Mesenchymal stem cell (in vitro differentiated cells and primary cell): ENCODE results near the gene ZNF608.

ENCODE experiments used
- DNase-seq: peaks from one replicate; pipeline ENCODE4 v3.0.0-alpha.2; 2013
- H2AFZ ChIP-seq: one replicate; pipeline ENCODE4 v1.6.1; 2013; ENCODE audit warnings: low read depth, mild to moderate bottlenecking, control low read depth, inconsistent platforms, low read length, moderate library complexity
- H2AK5ac ChIP-seq: 2 replicates; pipeline ENCODE4 v1.6.1; 2013; ENCODE audit warnings: low read length, moderate library complexity, mild to moderate bottlenecking, inconsistent platforms; ENCODE audit not compliant: severe bottlenecking
- H2BK120ac ChIP-seq: one replicate; pipeline ENCODE4 v1.6.1; 2013; ENCODE audit warnings: low read depth, mild to moderate bottlenecking, inconsistent platforms, low read length, moderate library complexity
- H2BK12ac ChIP-seq, 2 experiments: one replicate each; pipeline ENCODE4 v1.6.1; 2013; ENCODE audit warnings: inconsistent platforms in 2 of 2, low read length in 2 of 2, mild to moderate bottlenecking in 2 of 2, moderate library complexity in 2 of 2, control low read depth in 1 of 2
- H2BK15ac ChIP-seq: one replicate; pipeline ENCODE4 v1.6.1; 2013; ENCODE audit warnings: mild to moderate bottlenecking, low read depth, inconsistent platforms; ENCODE audit not compliant: poor library complexity, severe bottlenecking
- H2BK5ac ChIP-seq: 2 replicates; pipeline ENCODE4 v1.6.1; 2013; ENCODE audit warnings: low read depth, mild to moderate bottlenecking, low read length, control low read depth, inconsistent platforms; ENCODE audit not compliant: poor library complexity, severe bottlenecking
- H3K14ac ChIP-seq, 2 experiments: one replicate each; pipeline ENCODE4 v1.6.1; 2013; ENCODE audit warnings: inconsistent platforms in 2 of 2, low read length in 2 of 2, control low read depth in 1 of 2, mild to moderate bottlenecking in 1 of 2, moderate library complexity in 1 of 2
- H3K18ac ChIP-seq, 2 experiments: one replicate each; pipeline ENCODE4 v1.6.1; 2013; ENCODE audit warnings: inconsistent platforms in 2 of 2, low read length in 2 of 2, control low read depth in 1 of 2, low read depth in 1 of 2, mild to moderate bottlenecking in 1 of 2
- H3K23ac ChIP-seq, 2 experiments: one replicate each; pipeline ENCODE4 v1.6.1; 2013; ENCODE audit warnings: inconsistent platforms in 2 of 2, low read length in 2 of 2, mild to moderate bottlenecking in 2 of 2, moderate library complexity in 2 of 2, control low read depth in 1 of 2
- H3K27ac ChIP-seq: 2 replicates; pipeline ENCODE4 v1.5.1; 2013; ENCODE audit warnings: mild to moderate bottlenecking, moderate library complexity, low read length, control low read depth, inconsistent platforms; ENCODE audit not compliant: poor library complexity, severe bottlenecking
- H3K27me3 ChIP-seq, 2 experiments: 2 replicates each; pipeline versions ENCODE4 v1.6.1 to v1.7.0; 2013; ENCODE audit warnings: low read length in 2 of 2, mild to moderate bottlenecking in 2 of 2, moderate library complexity in 2 of 2, control low read depth in 1 of 2, inconsistent platforms in 1 of 2; ENCODE audit not compliant: control insufficient read depth in 1 of 2, insufficient read depth in 1 of 2
- H3K36me3 ChIP-seq, 2 experiments: 2 replicates each; pipeline versions ENCODE4 v1.6.1 to v1.7.0; 2013; ENCODE audit warnings: low read length in 2 of 2, control low read depth in 1 of 2, inconsistent platforms in 1 of 2, low read depth in 1 of 2, mild to moderate bottlenecking in 1 of 2; ENCODE audit not compliant: insufficient read depth in 2 of 2, control insufficient read depth in 1 of 2
- H3K4ac ChIP-seq, 2 experiments: one replicate each; pipeline ENCODE4 v1.6.1; 2013; ENCODE audit warnings: inconsistent platforms in 2 of 2, low read length in 2 of 2, mild to moderate bottlenecking in 2 of 2, moderate library complexity in 2 of 2, control low read depth in 1 of 2, low read depth in 1 of 2
- H3K4me1 ChIP-seq: 2 replicates; pipeline ENCODE4 v1.6.1; 2013; ENCODE audit warnings: low read depth, low read length, control low read depth; ENCODE audit not compliant: control insufficient read depth, insufficient read depth
- H3K4me2 ChIP-seq: 2 replicates; pipeline ENCODE4 v1.6.1; 2013; ENCODE audit warnings: low read length, mild to moderate bottlenecking, inconsistent platforms; ENCODE audit not compliant: poor library complexity, severe bottlenecking
- H3K4me3 ChIP-seq, 2 experiments: 2 replicates each; pipeline versions ENCODE4 v1.5.1 to v1.7.0; 2013; ENCODE audit warnings: low read length in 2 of 2, mild to moderate bottlenecking in 2 of 2, control low read depth in 1 of 2, low read depth in 1 of 2; ENCODE audit not compliant: insufficient read depth in 1 of 2
- H3K79me1 ChIP-seq: replicated peaks from 2 replicates; pipeline ENCODE4 v1.6.1; 2013; ENCODE audit warnings: mild to moderate bottlenecking, control low read depth, low read length, inconsistent platforms; ENCODE audit not compliant: poor library complexity, severe bottlenecking
- H3K9ac ChIP-seq: 2 replicates; pipeline ENCODE4 v1.7.0; 2013; ENCODE audit warnings: mild to moderate bottlenecking, low read length, moderate library complexity
- H3K9me3 ChIP-seq: 2 replicates; pipeline ENCODE4 v1.7.0; 2013; ENCODE audit warnings: mild to moderate bottlenecking, low read length; ENCODE audit not compliant: control insufficient read depth
- H4K8ac ChIP-seq: one replicate; pipeline ENCODE4 v1.6.1; 2013; ENCODE audit warnings: inconsistent platforms, mild to moderate bottlenecking, low read length, moderate library complexity
- H4K91ac ChIP-seq: one replicate; pipeline ENCODE4 v1.6.1; 2013; ENCODE audit warnings: mild to moderate bottlenecking, low read length, inconsistent platforms
- WGBS: methylation state at CpG from one replicate; pipeline ENCODE4 v1.1.7; 2013; ENCODE audit warnings: mixed read lengths; 5-methylcytosine and 5-hydroxymethylcytosine counted together

Gene ZNF608

DNA sequence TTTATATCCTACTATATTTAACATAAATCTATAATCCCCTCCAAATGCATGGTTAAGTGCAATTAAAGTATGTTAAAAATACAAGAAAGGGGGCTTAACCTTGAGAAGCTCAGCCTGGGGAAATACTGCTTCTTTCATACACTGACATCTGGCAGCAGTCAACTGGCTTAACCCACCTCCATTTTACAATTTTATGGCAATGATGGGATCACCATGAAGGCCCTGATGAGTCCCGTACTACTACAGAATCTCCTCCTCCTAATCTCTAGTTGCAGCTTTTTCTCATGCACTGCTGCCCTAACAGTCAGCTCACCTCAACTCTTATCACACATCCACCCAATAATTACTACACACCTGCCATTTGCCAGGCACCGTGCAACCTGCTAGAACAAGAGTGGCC is 40.9 kb downstream of the ZNF608 start:
- Histone ChIP-seq H2BK12ac (no peak overlapping the region), H3K4me2 (no peak overlapping the region), H3K36me3 (no peaks in the 10 kb centered on the region), H3K23ac (no peak overlapping the region), H2BK5ac (no peak overlapping the region), H3K27ac (no peak overlapping the region), H3K9ac (no peak overlapping the region), H3K27me3 (peaks cover 0 to 5% of the 10 kb centered on the region in 2 experiments), H3K4ac (peak overlapping the region in 1 of 2 experiments; percentile 62), H2BK15ac (peak overlapping the region; percentile 8), H2AFZ (no peak overlapping the region), H3K4me1 (peaks cover 19% of the 10 kb centered on the region), H2BK120ac (no peak overlapping the region), H3K4me3 (no peak overlapping the region), H3K9me3 (no peaks in the 10 kb centered on the region), H3K18ac (no peak overlapping the region), H4K8ac (no peak overlapping the region), H3K79me1 (peaks cover 13% of the 10 kb centered on the region), H4K91ac (no peak overlapping the region), H2AK5ac (no peak overlapping the region), H3K14ac (no peak overlapping the region)
- 97% methylated on average over 2 of the region's 2 CpGs for WGBS
- DNase-seq = no peak

DNA sequence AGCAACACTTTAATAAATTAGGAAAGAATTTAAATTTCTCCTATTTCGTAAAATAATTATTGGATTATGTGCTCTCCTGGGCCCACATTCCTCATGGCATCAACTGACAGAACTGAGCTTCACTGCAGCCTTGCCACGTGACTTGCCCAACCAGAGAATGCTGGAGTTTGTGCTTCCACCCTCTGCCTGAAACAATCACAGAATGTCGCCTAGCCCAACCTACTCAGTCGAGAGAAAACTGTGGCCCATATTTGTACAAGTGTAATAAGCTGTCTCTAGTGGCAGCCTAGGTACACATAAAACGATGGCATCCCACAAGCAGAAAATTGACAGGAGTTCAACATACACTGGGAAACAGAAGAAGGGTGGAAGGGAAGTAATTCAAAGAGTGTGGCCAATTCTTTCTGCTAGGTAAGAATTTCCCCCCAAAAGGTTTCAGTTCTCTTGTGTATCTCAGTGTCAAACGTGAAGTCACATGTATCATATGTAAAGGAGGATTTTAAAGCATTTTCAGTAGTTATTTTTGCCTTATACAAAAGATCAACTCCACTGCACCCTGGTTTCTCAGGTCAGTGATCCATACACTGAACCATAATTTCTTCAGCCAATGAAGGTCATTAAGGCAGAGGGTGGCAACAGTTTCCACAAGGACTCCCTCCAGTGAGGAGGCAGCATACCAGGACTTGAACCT is 41.7 kb downstream of the ZNF608 start:
- peak overlapping the region in 1 of 2 experiments; percentile 74 for H3K14ac ChIP-seq
- DNase-seq = no peak
- H3K23ac ChIP-seq = no peak overlapping the region
- no peak overlapping the region for H3K27ac ChIP-seq
- H3K79me1 ChIP-seq = peaks cover 15% of the 10 kb centered on the region
- H3K4me2 ChIP-seq = no peak overlapping the region
- peak overlapping the region in 1 of 2 experiments; percentile 67 for H3K18ac ChIP-seq
- H3K9ac ChIP-seq = no peak overlapping the region
- H2BK5ac ChIP-seq = no peak overlapping the region
- no peak overlapping the region for H4K91ac ChIP-seq
- no peak overlapping the region for H2BK15ac ChIP-seq
- H3K36me3 ChIP-seq = no peaks in the 10 kb centered on the region
- no peak overlapping the region for H3K4ac ChIP-seq
- H2AK5ac ChIP-seq = no peak overlapping the region
- no peaks in the 10 kb centered on the region for H3K9me3 ChIP-seq
- peak overlapping the region in 1 of 2 experiments; percentile 57 for H2BK12ac ChIP-seq
- 98% methylated on average over 5 of the region's 6 CpGs for WGBS
- no peak overlapping the region for H2BK120ac ChIP-seq
- H3K27me3 ChIP-seq = peaks cover 0 to 5% of the 10 kb centered on the region in 2 experiments
- no peak overlapping the region for H3K4me3 ChIP-seq
- no peak overlapping the region for H2AFZ ChIP-seq
- peaks cover 19% of the 10 kb centered on the region for H3K4me1 ChIP-seq
- no peak overlapping the region for H4K8ac ChIP-seq

DNA sequence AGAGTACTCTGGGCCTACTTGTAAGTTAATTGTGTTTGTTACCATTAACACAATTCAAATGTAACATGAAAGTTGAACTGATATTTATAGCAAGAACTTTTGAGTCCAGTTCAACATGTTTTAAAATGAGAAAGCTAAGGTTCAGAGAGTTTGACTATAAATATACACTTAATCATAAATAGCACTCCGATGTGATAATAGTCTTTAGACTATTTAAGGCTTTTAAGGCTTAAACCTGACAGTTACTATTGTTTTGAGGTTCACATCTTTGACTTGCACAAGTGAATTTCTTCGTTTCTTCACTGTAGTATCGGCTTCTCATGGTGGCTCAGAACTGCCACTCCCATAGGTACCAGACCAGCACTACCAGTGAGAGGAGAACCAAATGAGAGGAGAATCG is 42.4 kb downstream of the ZNF608 start:
- Histone ChIP-seq H3K14ac (no peak overlapping the region), H3K4me3 (no peak overlapping the region), H3K23ac (no peak overlapping the region), H3K4me2 (no peak overlapping the region), H4K8ac (no peak overlapping the region), H3K36me3 (no peaks in the 10 kb centered on the region), H2AFZ (no peak overlapping the region), H3K4ac (no peak overlapping the region), H3K27ac (no peak overlapping the region), H3K9ac (no peak overlapping the region), H2BK15ac (no peak overlapping the region), H2BK12ac (peak overlapping the region in 1 of 2 experiments; percentile 88), H3K4me1 (peaks cover 20% of the 10 kb centered on the region), H2BK120ac (no peak overlapping the region), H3K9me3 (no peaks in the 10 kb centered on the region), H3K27me3 (peaks cover 0 to 5% of the 10 kb centered on the region in 2 experiments), H3K79me1 (peaks cover 15% of the 10 kb centered on the region), H3K18ac (no peak overlapping the region), H2BK5ac (no peak overlapping the region), H2AK5ac (no peak overlapping the region), H4K91ac (no peak overlapping the region)
- no peak for DNase-seq
- WGBS = 100% methylated on average over 4 of the region's 4 CpGs

DNA sequence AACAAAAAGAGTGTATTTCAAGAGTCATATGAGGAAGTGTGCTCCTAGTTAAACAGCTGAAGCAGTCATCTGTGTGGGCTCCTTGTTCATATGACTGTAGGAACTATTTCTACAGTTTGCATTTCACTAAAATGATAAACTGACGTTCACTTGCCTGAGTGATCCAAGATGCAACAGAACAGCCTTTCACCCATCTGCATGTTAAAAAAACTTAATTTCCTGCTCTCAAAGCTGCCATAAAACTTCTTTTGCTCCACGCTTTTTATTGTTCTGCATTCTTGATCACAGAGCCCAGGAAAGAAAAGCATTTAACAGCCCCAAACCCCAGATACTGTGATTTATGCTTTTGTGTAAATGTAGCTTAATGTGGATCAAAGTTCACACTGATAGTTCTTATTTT is 43.9 kb downstream of the ZNF608 start:
- H3K4me1 ChIP-seq = peaks cover 19% of the 10 kb centered on the region
- no peak overlapping the region for H2BK120ac ChIP-seq
- no peaks in the 10 kb centered on the region for H3K36me3 ChIP-seq

More for the DNA sequence above, 43.9 kb downstream of the ZNF608 start:
- H3K4me3 ChIP-seq = no peak overlapping the region
- H3K9me3 ChIP-seq = no peaks in the 10 kb centered on the region
- no peak overlapping the region for H2AK5ac ChIP-seq
- H3K27ac ChIP-seq = no peak overlapping the region
- 23% methylated on average over 2 of the region's 2 CpGs for WGBS
- no peak for DNase-seq
- H3K14ac ChIP-seq = no peak overlapping the region
- H2AFZ ChIP-seq = no peak overlapping the region
- no peak overlapping the region for H4K91ac ChIP-seq
- H2BK5ac ChIP-seq = no peak overlapping the region
- no peak overlapping the region for H3K9ac ChIP-seq
- no peak overlapping the region for H2BK12ac ChIP-seq
- no peak overlapping the region for H3K18ac ChIP-seq
- H3K4ac ChIP-seq = no peak overlapping the region
- no peak overlapping the region for H2BK15ac ChIP-seq
- H3K27me3 ChIP-seq = peaks cover 0 to 5% of the 10 kb centered on the region in 2 experiments
- peaks cover 13% of the 10 kb centered on the region for H3K79me1 ChIP-seq
- H3K4me2 ChIP-seq = no peak overlapping the region
- H3K23ac ChIP-seq = no peak overlapping the region
- H4K8ac ChIP-seq = no peak overlapping the region
